Mesenchymal stem cell (in vitro differentiated cells and primary cell): ENCODE measurements around the gene RTBDN.

Source experiments
- DNase-seq: peaks from one replicate; pipeline ENCODE4 v3.0.0-alpha.2; 2013
- H2AFZ ChIP-seq: one replicate; pipeline ENCODE4 v1.6.1; 2013; ENCODE audit warnings: low read depth, mild to moderate bottlenecking, control low read depth, inconsistent platforms, low read length, moderate library complexity
- H2AK5ac ChIP-seq: 2 replicates; pipeline ENCODE4 v1.6.1; 2013; ENCODE audit warnings: low read length, moderate library complexity, mild to moderate bottlenecking, inconsistent platforms; ENCODE audit not compliant: severe bottlenecking
- H2BK120ac ChIP-seq: one replicate; pipeline ENCODE4 v1.6.1; 2013; ENCODE audit warnings: low read depth, mild to moderate bottlenecking, inconsistent platforms, low read length, moderate library complexity
- H2BK12ac ChIP-seq, 2 experiments: one replicate each; pipeline ENCODE4 v1.6.1; 2013; ENCODE audit warnings: inconsistent platforms in 2 of 2, low read length in 2 of 2, mild to moderate bottlenecking in 2 of 2, moderate library complexity in 2 of 2, control low read depth in 1 of 2
- H2BK15ac ChIP-seq: one replicate; pipeline ENCODE4 v1.6.1; 2013; ENCODE audit warnings: mild to moderate bottlenecking, low read depth, inconsistent platforms; ENCODE audit not compliant: poor library complexity, severe bottlenecking
- H2BK5ac ChIP-seq: 2 replicates; pipeline ENCODE4 v1.6.1; 2013; ENCODE audit warnings: low read depth, mild to moderate bottlenecking, low read length, control low read depth, inconsistent platforms; ENCODE audit not compliant: poor library complexity, severe bottlenecking
- H3K14ac ChIP-seq, 2 experiments: one replicate each; pipeline ENCODE4 v1.6.1; 2013; ENCODE audit warnings: inconsistent platforms in 2 of 2, low read length in 2 of 2, control low read depth in 1 of 2, mild to moderate bottlenecking in 1 of 2, moderate library complexity in 1 of 2
- H3K18ac ChIP-seq, 2 experiments: one replicate each; pipeline ENCODE4 v1.6.1; 2013; ENCODE audit warnings: inconsistent platforms in 2 of 2, low read length in 2 of 2, control low read depth in 1 of 2, low read depth in 1 of 2, mild to moderate bottlenecking in 1 of 2
- H3K23ac ChIP-seq, 2 experiments: one replicate each; pipeline ENCODE4 v1.6.1; 2013; ENCODE audit warnings: inconsistent platforms in 2 of 2, low read length in 2 of 2, mild to moderate bottlenecking in 2 of 2, moderate library complexity in 2 of 2, control low read depth in 1 of 2
- H3K27ac ChIP-seq: 2 replicates; pipeline ENCODE4 v1.5.1; 2013; ENCODE audit warnings: mild to moderate bottlenecking, moderate library complexity, low read length, control low read depth, inconsistent platforms; ENCODE audit not compliant: poor library complexity, severe bottlenecking
- H3K27me3 ChIP-seq, 2 experiments: 2 replicates each; pipeline versions ENCODE4 v1.6.1 to v1.7.0; 2013; ENCODE audit warnings: low read length in 2 of 2, mild to moderate bottlenecking in 2 of 2, moderate library complexity in 2 of 2, control low read depth in 1 of 2, inconsistent platforms in 1 of 2; ENCODE audit not compliant: control insufficient read depth in 1 of 2, insufficient read depth in 1 of 2
- H3K36me3 ChIP-seq, 2 experiments: 2 replicates each; pipeline versions ENCODE4 v1.6.1 to v1.7.0; 2013; ENCODE audit warnings: low read length in 2 of 2, control low read depth in 1 of 2, inconsistent platforms in 1 of 2, low read depth in 1 of 2, mild to moderate bottlenecking in 1 of 2; ENCODE audit not compliant: insufficient read depth in 2 of 2, control insufficient read depth in 1 of 2
- H3K4ac ChIP-seq, 2 experiments: one replicate each; pipeline ENCODE4 v1.6.1; 2013; ENCODE audit warnings: inconsistent platforms in 2 of 2, low read length in 2 of 2, mild to moderate bottlenecking in 2 of 2, moderate library complexity in 2 of 2, control low read depth in 1 of 2, low read depth in 1 of 2
- H3K4me1 ChIP-seq: 2 replicates; pipeline ENCODE4 v1.6.1; 2013; ENCODE audit warnings: low read depth, low read length, control low read depth; ENCODE audit not compliant: control insufficient read depth, insufficient read depth
- H3K4me2 ChIP-seq: 2 replicates; pipeline ENCODE4 v1.6.1; 2013; ENCODE audit warnings: low read length, mild to moderate bottlenecking, inconsistent platforms; ENCODE audit not compliant: poor library complexity, severe bottlenecking
- H3K4me3 ChIP-seq, 2 experiments: 2 replicates each; pipeline versions ENCODE4 v1.5.1 to v1.7.0; 2013; ENCODE audit warnings: low read length in 2 of 2, mild to moderate bottlenecking in 2 of 2, control low read depth in 1 of 2, low read depth in 1 of 2; ENCODE audit not compliant: insufficient read depth in 1 of 2
- H3K79me1 ChIP-seq: replicated peaks from 2 replicates; pipeline ENCODE4 v1.6.1; 2013; ENCODE audit warnings: mild to moderate bottlenecking, control low read depth, low read length, inconsistent platforms; ENCODE audit not compliant: poor library complexity, severe bottlenecking
- H3K9ac ChIP-seq: 2 replicates; pipeline ENCODE4 v1.7.0; 2013; ENCODE audit warnings: mild to moderate bottlenecking, low read length, moderate library complexity
- H3K9me3 ChIP-seq: 2 replicates; pipeline ENCODE4 v1.7.0; 2013; ENCODE audit warnings: mild to moderate bottlenecking, low read length; ENCODE audit not compliant: control insufficient read depth
- H4K8ac ChIP-seq: one replicate; pipeline ENCODE4 v1.6.1; 2013; ENCODE audit warnings: inconsistent platforms, mild to moderate bottlenecking, low read length, moderate library complexity
- H4K91ac ChIP-seq: one replicate; pipeline ENCODE4 v1.6.1; 2013; ENCODE audit warnings: mild to moderate bottlenecking, low read length, inconsistent platforms
- WGBS: methylation state at CpG from one replicate; pipeline ENCODE4 v1.1.7; 2013; ENCODE audit warnings: mixed read lengths; 5-methylcytosine and 5-hydroxymethylcytosine counted together

RTBDN gene

GRCh38 chr19:12865746-12866415 is 31.5 kb upstream of the RTBDN start:
- H2BK120ac ChIP-seq, result no peak overlapping the region
- peaks cover 7% of the 10 kb centered on the region for H3K4me1 ChIP-seq
- H4K91ac ChIP-seq, result peak overlapping the region; percentile 67
- H3K79me1 ChIP-seq, result no peaks in the 10 kb centered on the region
- no peak overlapping the region for H4K8ac ChIP-seq
- no peak overlapping the region for H3K18ac ChIP-seq
- H3K27ac ChIP-seq, result no peak overlapping the region
- H3K36me3 ChIP-seq, result no peaks in the 10 kb centered on the region
- no peak overlapping the region for H2BK12ac ChIP-seq
- no peak overlapping the region for H3K4me3 ChIP-seq
- no peaks in the 10 kb centered on the region for H3K9me3 ChIP-seq
- whole genome bisulfite sequencing, result 80% methylated on average over 19 of the region's 19 CpGs
- peaks cover 4 to 10% of the 10 kb centered on the region in 2 experiments for H3K27me3 ChIP-seq
- no peak overlapping the region for H3K9ac ChIP-seq
- H2AFZ ChIP-seq, result no peak overlapping the region
- no peak overlapping the region for H3K14ac ChIP-seq
- H3K4me2 ChIP-seq, result no peak overlapping the region
- H2AK5ac ChIP-seq, result no peak overlapping the region
- DNase-seq, result no peak
- H2BK15ac ChIP-seq, result no peak overlapping the region
- no peak overlapping the region for H3K4ac ChIP-seq
- no peak overlapping the region for H3K23ac ChIP-seq
- H2BK5ac ChIP-seq, result no peak overlapping the region

DNA sequence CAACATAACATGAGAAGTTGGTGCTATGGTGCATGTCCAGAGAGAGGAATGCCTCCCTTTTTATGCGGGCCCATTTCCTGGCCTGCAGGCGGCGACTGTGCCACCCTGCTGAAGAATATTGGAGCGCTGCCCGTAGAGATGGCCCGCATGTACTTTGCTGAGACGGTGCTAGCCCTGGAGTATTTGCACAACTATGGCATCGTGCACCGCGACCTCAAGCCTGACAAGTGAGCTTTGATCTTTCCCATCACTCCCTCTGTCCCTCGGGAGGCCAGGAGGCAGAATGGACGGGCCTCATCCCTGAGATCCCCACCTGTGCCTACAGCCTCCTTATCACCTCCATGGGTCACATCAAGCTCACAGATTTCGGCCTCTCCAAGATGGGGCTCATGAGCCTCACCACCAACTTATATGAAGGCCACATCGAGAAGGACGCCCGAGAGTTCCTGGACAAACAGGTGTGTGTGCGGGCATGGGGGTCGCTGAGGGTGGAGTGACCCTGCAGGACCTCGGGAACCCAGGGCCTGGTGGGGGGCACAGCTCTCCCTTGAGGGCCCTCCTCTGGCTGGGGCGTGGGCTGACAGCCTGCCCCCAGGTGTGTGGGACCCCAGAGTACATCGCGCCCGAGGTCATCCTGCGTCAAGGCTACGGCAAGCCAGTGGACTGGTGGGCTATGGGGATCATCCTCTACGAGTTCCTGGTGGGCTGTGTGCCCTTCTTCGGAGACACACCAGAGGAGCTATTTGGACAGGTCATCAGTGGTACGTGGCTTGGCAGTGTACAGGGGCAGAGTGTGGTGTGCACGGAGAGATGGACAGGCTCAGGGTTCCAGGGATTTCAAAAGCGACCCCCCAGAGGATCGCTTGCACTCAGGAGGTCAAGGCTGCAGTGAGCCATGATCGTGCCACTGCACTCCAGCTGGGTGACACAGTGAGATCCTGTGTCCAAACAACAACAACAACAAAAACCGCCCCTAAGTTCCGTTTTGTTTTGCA is 30.6 kb upstream of the RTBDN start:
- Histone ChIP-seq H2AK5ac (no peak overlapping the region), H3K23ac (no peak overlapping the region), H3K18ac (no peak overlapping the region), H3K36me3 (no peaks in the 10 kb centered on the region), H3K9ac (no peak overlapping the region), H3K4ac (no peak overlapping the region), H3K4me2 (no peak overlapping the region), H3K9me3 (no peaks in the 10 kb centered on the region), H3K14ac (no peak overlapping the region), H2BK12ac (no peak overlapping the region), H3K4me1 (peaks cover 7% of the 10 kb centered on the region), H2BK5ac (no peak overlapping the region), H4K8ac (no peak overlapping the region), H3K27ac (no peak overlapping the region), H2BK120ac (no peak overlapping the region), H3K27me3 (peaks cover 4 to 10% of the 10 kb centered on the region in 2 experiments), H2AFZ (no peak overlapping the region), H3K79me1 (no peaks in the 10 kb centered on the region), H2BK15ac (peak overlapping the region; percentile 13), H3K4me3 (no peak overlapping the region), H4K91ac (no peak overlapping the region)
- WGBS, result 92% methylated on average over 33 of the region's 34 CpGs
- DNase-seq, result no peak

- 89% methylated on average over 4 of the region's 4 CpGs for whole genome bisulfite sequencing
- H3K27ac ChIP-seq, result no peak overlapping the region
- H3K9ac ChIP-seq, result no peak overlapping the region
Measured at GRCh38 chr19:12864143-12864542, 29.8 kb upstream of the RTBDN start.

GRCh38 chr19:12859546-12859945 is 25.2 kb upstream of the RTBDN start:
- no peak overlapping the region for H2AFZ ChIP-seq
- H2AK5ac ChIP-seq, result no peak overlapping the region
- no peak overlapping the region for H2BK120ac ChIP-seq
- no peak overlapping the region for H3K14ac ChIP-seq
- peaks cover 0 to 11% of the 10 kb centered on the region in 2 experiments for H3K27me3 ChIP-seq
- H2BK12ac ChIP-seq, result no peak overlapping the region
- no peak overlapping the region for H2BK5ac ChIP-seq
- no peak overlapping the region for H3K4me3 ChIP-seq
- no peak overlapping the region for H3K27ac ChIP-seq
- WGBS, result 57% methylated on average over 6 of the region's 7 CpGs
- no peak overlapping the region for H3K18ac ChIP-seq
- H3K36me3 ChIP-seq, result no peaks in the 10 kb centered on the region
- H3K4ac ChIP-seq, result no peak overlapping the region
- no peaks in the 10 kb centered on the region for H3K79me1 ChIP-seq
- no peaks in the 10 kb centered on the region for H3K4me1 ChIP-seq
- no peak overlapping the region for H3K9ac ChIP-seq
- H3K9me3 ChIP-seq, result peaks cover 11% of the 10 kb centered on the region
- no peak overlapping the region for H4K8ac ChIP-seq
- DNase-seq, result no peak
- no peak overlapping the region for H4K91ac ChIP-seq
- no peak overlapping the region for H3K4me2 ChIP-seq
- H2BK15ac ChIP-seq, result no peak overlapping the region
- H3K23ac ChIP-seq, result no peak overlapping the region

More at GRCh38 chr19:12864143-12864542, 29.8 kb upstream of the RTBDN start:
- no peak overlapping the region for H2AK5ac ChIP-seq
- DNase-seq, result no peak
- H3K23ac ChIP-seq, result no peak overlapping the region
- no peak overlapping the region for H2BK120ac ChIP-seq
- H3K9me3 ChIP-seq, result no peaks in the 10 kb centered on the region
- no peak overlapping the region for H3K14ac ChIP-seq
- no peaks in the 10 kb centered on the region for H3K79me1 ChIP-seq
- H2BK5ac ChIP-seq, result no peak overlapping the region
- H3K27me3 ChIP-seq, result peaks cover 4 to 10% of the 10 kb centered on the region in 2 experiments
- no peak overlapping the region for H2BK12ac ChIP-seq
- H3K4me1 ChIP-seq, result peaks cover 7% of the 10 kb centered on the region
- H3K18ac ChIP-seq, result no peak overlapping the region
- H4K8ac ChIP-seq, result no peak overlapping the region
- no peak overlapping the region for H3K4ac ChIP-seq
- H3K4me2 ChIP-seq, result no peak overlapping the region
- no peak overlapping the region for H2AFZ ChIP-seq
- no peak overlapping the region for H4K91ac ChIP-seq
- no peaks in the 10 kb centered on the region for H3K36me3 ChIP-seq
- H3K4me3 ChIP-seq, result no peak overlapping the region
- no peak overlapping the region for H2BK15ac ChIP-seq
